Panc1 (cell line): ENCODE data around the gene STK4. TPM values are rescaled to one million over a fixed set of nuclear protein-coding genes. Genes with fewer than 3 reads are reported as not detected.

Source experiments
- ATAC-seq: fragments of 200-7000 bp; cut with Tn5 transposase; 2 replicates; pipeline ENCODE4 v1.9.1; 2020; ENCODE audit warnings: mild to moderate bottlenecking, moderate library complexity
- BruUV-seq: library from RNA; stranded (reverse); fragments of 400-500 nt; replicated peaks from 2 replicates; lab custom pipeline; 2021; lab: Mats Ljungman, UMichigan
- CTCF ChIA-PET: fragments of 300-600 bp; sonication (Branson Sonifier 250); formaldehyde crosslinking; loops from one replicate; lab custom pipeline; 2022; ENCODE audit warnings: antibody characterized with exemption; lab: Charles Lee
- POLR2A ChIA-PET: fragments of 300-600 bp; sonication (Branson Sonifier 250); formaldehyde crosslinking; loops from one replicate; lab custom pipeline; 2022; ENCODE audit warnings: antibody characterized with exemption; lab: Charles Lee
- DNase-seq: peaks from one replicate; pipeline ENCODE4 v3.0.0-alpha.2; 2010; ENCODE audit warnings: low read depth, low spot score
- H3K27ac ChIP-seq: 2 replicates; pipeline ENCODE4 v1.5.1; 2011; ENCODE audit warnings: mild to moderate bottlenecking, low read length, inconsistent platforms
- H3K27me3 ChIP-seq: fragments of 200-500 bp; sonication (Bioruptor generic); 2 replicates; pipeline ENCODE4 v1.6.0; 2014; ENCODE audit warnings: low read length, inconsistent platforms; ENCODE audit not compliant: control insufficient read depth, insufficient read depth
- H3K36me3 ChIP-seq: fragments of 200-500 bp; sonication (Bioruptor generic); 2 replicates; pipeline ENCODE4 v1.5.1; 2014; ENCODE audit warnings: inconsistent platforms, mild to moderate bottlenecking, low read length, moderate library complexity; ENCODE audit not compliant: control insufficient read depth, insufficient read depth
- H3K4me1 ChIP-seq: 2 replicates; pipeline ENCODE4 v1.5.1; 2011; ENCODE audit warnings: inconsistent platforms, mild to moderate bottlenecking, low read length, moderate library complexity; ENCODE audit not compliant: control insufficient read depth, insufficient read depth
- H3K4me3 ChIP-seq, 2 experiments: 2 replicates each; pipeline ENCODE4 v1.5.1; 2011 to 2012; ENCODE audit warnings: low read depth in 2 of 2, low read length in 2 of 2, mild to moderate bottlenecking in 2 of 2, inconsistent platforms in 1 of 2, moderate library complexity in 1 of 2
- H3K9me3 ChIP-seq: fragments of 200-500 bp; sonication (Bioruptor generic); 2 replicates; pipeline ENCODE4 v1.5.1; 2014; ENCODE audit warnings: low read depth, mild to moderate bottlenecking, inconsistent platforms, low read length, moderate library complexity; ENCODE audit not compliant: control insufficient read depth, insufficient read depth
- CTCF ChIP-seq: fragments of 450-650 bp; IDR thresholded peaks from 2 replicates; pipeline ENCODE4 v1.5.1; 2017; ENCODE audit warnings: mild to moderate bottlenecking
- POLR2AphosphoS5 ChIP-seq: IDR thresholded peaks from 2 replicates; pipeline ENCODE4 v1.6.1; 2012; ENCODE audit warnings: mild to moderate bottlenecking, low read depth, low read length, moderate library complexity
- REST ChIP-seq, 2 experiments: IDR thresholded peaks; 2 replicates each; pipeline ENCODE4 v1.6.1; 2011 to 2012; ENCODE audit warnings: low read depth in 2 of 2, control low read depth in 1 of 2, low read length in 1 of 2, mild to moderate bottlenecking in 1 of 2, moderate library complexity in 1 of 2; ENCODE audit not compliant: insufficient read depth in 1 of 2
- SIN3A ChIP-seq: IDR thresholded peaks from 2 replicates; pipeline ENCODE4 v1.6.1; 2012; ENCODE audit warnings: low read depth, mild to moderate bottlenecking, low read length, moderate library complexity, borderline replicate concordance; ENCODE audit not compliant: insufficient read depth
- TCF7L2 ChIP-seq: IDR thresholded peaks from 2 replicates; pipeline ENCODE4 v1.6.1; 2011; ENCODE audit warnings: mild to moderate bottlenecking, low read depth, low read length, inconsistent platforms
- in situ Hi-C: cut with HindIII; loops from 2 replicates; pipeline ENCODE4 v1.10.0; 2016; ENCODE audit warnings: low sequenced_read_pairs, low pct_unique_long_range_greater_than_20kb
- intact Hi-C: fragments of 100-400 bp; cut with micrococcal nuclease; formaldehyde crosslinking; loops from one replicate; pipeline ENCODE4 v1.10.0; 2022; ENCODE audit not compliant: unreplicated experiment
- total RNA-seq: library from RNA; stranded (reverse); gene quantifications from one replicate; pipeline ENCODE4 v1.2.1, GENCODE V29; 2021; ENCODE audit not compliant: unreplicated experiment

STK4 gene
- total RNA-seq, 1 experiment from 2014 or later = 50.2 TPM

DNA sequence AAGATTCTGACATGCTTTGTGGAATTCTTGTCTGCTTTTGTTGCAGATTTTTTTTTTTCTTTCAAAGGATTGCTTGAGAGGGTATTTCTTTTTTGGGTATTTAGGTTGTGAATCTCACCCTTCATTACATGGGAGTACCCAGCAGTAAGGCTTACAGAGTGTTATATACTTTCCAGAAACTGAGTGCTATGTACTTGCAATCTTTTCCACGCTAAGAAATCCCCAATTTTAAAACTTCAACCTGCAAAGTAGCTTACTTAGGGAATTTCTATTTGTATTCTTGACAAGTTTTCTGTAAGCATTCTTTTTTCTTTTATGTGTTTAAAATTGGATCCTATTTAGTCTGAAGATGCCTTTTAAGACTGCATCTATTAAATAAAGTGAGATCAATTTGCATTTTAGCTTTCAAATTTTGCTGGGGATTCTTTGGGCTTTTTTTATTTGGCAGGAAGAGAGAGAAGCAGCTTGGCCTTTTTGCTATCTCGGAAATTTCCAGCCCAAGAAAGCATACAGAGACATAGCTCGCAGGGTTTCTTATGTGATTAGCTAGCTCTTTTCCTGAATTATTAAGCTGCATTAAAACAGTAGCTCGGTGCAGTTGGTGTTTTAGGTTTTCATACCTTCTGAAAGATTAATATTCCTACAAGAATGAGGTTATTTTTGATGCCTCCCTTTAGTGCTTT lies 92.0 kb downstream of the STK4 start:
- ATAC-seq (no peak), DNase-seq (no peak)
- in situ Hi-C loops = no loop called here
- no peaks in the 10 kb centered on the region for H3K9me3 ChIP-seq
- ChIA-PET CTCF (no interaction called here), POLR2A (no interaction called here)
- TF ChIP-seq CTCF = no peak
- no peaks in the 10 kb centered on the region for H3K27me3 ChIP-seq
- BruUV-seq = no TSS peak
- H3K4me1 ChIP-seq = no peaks in the 10 kb centered on the region; the same call in none of the 2 replicates
- intact Hi-C loops = no loop called here
- H3K27ac ChIP-seq = no peak overlapping the region
- H3K36me3 ChIP-seq = 0 out of 2 replicates have a peak, but pooled peaks cover 3% of the 10 kb centered on the region
- H3K4me3 ChIP-seq = no peak overlapping the region

GRCh38 chr20:45059022-45059728 lies 92.9 kb downstream of the STK4 start:
- no peak for ATAC-seq
- intact Hi-C loops = no loop called here

More at GRCh38 chr20:45059022-45059728, 92.9 kb downstream of the STK4 start:
- no TSS peak for BruUV-seq
- POLR2A ChIA-PET = no interaction called here
- H3K36me3 ChIP-seq = 0 out of 2 replicates have a peak, but pooled peaks cover 3% of the 10 kb centered on the region
- CTCF ChIA-PET = no interaction called here
- in situ Hi-C loops = no loop called here
- TF ChIP-seq TCF7L2 (no peak), POLR2AphosphoS5 (no peak), SIN3A (no peak), CTCF (no peak), REST (IDR thresholded peaks at IDR 0.05; ENCODE audit: insufficient read depth in 1 of 2, low read depth in 2 of 2, low read length in 1 of 2) (no peak)
- no peak overlapping the region for H3K27ac ChIP-seq
- no peak overlapping the region for H3K4me3 ChIP-seq
- H3K9me3 ChIP-seq = no peaks in the 10 kb centered on the region
- no peaks in the 10 kb centered on the region for H3K27me3 ChIP-seq
- no peaks in the 10 kb centered on the region; the same call in none of the 2 replicates for H3K4me1 ChIP-seq
- DNase-seq = no peak
